ENCODE results near the gene SP1.
"Not testable (repeated sequence)": the region's sequence is repeated elsewhere in the genome, so short reads cannot be mapped to it uniquely, and the experiment has no call there.

DNA sequence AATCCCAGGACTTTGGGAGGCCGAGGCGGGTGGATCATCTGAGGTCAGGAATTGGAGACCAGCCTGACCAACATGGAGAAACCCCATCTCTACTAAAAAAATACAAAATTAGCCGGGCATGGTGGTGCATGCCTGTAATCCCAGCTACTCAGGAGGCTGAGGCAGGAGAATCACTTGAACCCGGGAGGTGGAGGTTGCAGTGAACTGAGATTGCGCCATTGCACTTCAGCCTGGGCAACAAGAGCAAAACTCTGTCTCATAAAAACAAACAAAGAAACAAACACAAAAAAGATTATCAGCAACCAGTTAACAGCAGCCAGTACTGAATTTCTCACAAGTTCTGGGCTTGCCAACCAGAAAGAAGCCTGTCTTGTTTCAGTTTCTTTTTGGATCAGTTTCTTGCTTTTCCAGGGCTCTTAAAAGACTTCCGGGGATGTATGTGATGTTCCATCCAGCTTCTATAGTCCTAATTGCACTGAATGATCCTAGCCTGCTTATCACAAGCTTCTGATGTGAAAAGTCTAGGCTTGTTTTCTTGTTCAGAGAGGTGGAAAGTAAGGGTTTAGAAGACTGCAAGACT, 6.3 kb upstream of the SP1 start:
- TF ChIP-seq, protein P1, sequence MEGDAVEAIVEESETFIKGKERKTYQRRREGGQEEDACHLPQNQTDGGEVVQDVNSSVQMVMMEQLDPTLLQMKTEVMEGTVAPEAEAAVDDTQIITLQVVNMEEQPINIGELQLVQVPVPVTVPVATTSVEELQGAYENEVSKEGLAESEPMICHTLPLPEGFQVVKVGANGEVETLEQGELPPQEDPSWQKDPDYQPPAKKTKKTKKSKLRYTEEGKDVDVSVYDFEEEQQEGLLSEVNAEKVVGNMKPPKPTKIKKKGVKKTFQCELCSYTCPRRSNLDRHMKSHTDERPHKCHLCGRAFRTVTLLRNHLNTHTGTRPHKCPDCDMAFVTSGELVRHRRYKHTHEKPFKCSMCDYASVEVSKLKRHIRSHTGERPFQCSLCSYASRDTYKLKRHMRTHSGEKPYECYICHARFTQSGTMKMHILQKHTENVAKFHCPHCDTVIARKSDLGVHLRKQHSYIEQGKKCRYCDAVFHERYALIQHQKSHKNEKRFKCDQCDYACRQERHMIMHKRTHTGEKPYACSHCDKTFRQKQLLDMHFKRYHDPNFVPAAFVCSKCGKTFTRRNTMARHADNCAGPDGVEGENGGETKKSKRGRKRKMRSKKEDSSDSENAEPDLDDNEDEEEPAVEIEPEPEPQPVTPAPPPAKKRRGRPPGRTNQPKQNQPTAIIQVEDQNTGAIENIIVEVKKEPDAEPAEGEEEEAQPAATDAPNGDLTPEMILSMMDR (conservative IDR thresholded peaks at IDR 0.05; ENCODE audit: low read depth, low read length): not testable (repeated sequence)
- not testable (repeated sequence) for TF ChIP-seq POLR2A (IDR thresholded peaks at IDR 0.05; ENCODE audit: low read depth, low read length); MAFK (IDR thresholded peaks at IDR 0.05; ENCODE audit: low read depth, low read length); MXI1 (IDR thresholded peaks at IDR 0.05; ENCODE audit: borderline replicate concordance, low read depth, low read length); MAZ (IDR thresholded peaks at IDR 0.05; ENCODE audit: borderline replicate concordance, low read depth, low read length); RAD21 (IDR thresholded peaks at IDR 0.05; ENCODE audit: low read length); RFX5 (IDR thresholded peaks at IDR 0.05; ENCODE audit: low read depth, low read length); SMC3 (IDR thresholded peaks at IDR 0.05; ENCODE audit: low read depth, low read length); RCOR1 (IDR thresholded peaks at IDR 0.05; ENCODE audit: insufficient replicate concordance, low read length)
- TF ChIP-seq, protein P2, sequence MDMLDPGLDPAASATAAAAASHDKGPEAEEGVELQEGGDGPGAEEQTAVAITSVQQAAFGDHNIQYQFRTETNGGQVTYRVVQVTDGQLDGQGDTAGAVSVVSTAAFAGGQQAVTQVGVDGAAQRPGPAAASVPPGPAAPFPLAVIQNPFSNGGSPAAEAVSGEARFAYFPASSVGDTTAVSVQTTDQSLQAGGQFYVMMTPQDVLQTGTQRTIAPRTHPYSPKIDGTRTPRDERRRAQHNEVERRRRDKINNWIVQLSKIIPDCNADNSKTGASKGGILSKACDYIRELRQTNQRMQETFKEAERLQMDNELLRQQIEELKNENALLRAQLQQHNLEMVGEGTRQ (IDR thresholded peaks at IDR 0.05; ENCODE audit: low read depth, low read length): not testable (repeated sequence)
- TF ChIP-seq, protein P3, sequence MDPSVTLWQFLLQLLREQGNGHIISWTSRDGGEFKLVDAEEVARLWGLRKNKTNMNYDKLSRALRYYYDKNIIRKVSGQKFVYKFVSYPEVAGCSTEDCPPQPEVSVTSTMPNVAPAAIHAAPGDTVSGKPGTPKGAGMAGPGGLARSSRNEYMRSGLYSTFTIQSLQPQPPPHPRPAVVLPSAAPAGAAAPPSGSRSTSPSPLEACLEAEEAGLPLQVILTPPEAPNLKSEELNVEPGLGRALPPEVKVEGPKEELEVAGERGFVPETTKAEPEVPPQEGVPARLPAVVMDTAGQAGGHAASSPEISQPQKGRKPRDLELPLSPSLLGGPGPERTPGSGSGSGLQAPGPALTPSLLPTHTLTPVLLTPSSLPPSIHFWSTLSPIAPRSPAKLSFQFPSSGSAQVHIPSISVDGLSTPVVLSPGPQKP (IDR thresholded peaks at IDR 0.05; ENCODE audit: borderline replicate concordance, low read depth, low read length): not testable (repeated sequence)

Data from IMR-90 (cell line).